GM12874 (cell line): ENCODE results near the gene HSD17B1.

Experiments
- TF ChIP-seq, protein P1 (sequence below): IDR thresholded peaks from 2 replicates; pipeline ENCODE4 v1.5.1; 2011; ENCODE audit warnings: low read depth, mild to moderate bottlenecking, control low read depth, low read length, moderate library complexity; ENCODE audit not compliant: insufficient read depth

The HSD17B1 gene

DNA sequence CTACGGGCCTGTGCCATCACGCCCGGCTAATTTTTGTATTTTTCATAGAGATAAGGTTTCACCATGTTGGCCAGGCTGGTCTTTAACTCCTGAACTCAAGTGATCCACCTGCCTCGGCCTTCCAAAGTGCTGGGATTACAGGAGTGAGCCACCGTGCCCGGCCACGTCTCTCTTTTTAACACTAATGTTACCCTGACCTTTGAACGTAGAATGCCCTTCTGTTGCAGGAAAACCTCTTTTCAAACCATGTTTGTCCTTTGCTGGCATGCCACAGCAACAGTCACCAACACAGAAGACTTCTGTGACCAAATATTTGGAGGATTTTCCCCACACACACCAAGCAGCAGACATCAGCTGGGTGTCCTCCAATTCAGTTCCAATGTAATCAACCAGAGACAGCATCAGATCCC lies 7.8 kb upstream of the HSD17B1 start:
- TF ChIP-seq, protein P1, sequence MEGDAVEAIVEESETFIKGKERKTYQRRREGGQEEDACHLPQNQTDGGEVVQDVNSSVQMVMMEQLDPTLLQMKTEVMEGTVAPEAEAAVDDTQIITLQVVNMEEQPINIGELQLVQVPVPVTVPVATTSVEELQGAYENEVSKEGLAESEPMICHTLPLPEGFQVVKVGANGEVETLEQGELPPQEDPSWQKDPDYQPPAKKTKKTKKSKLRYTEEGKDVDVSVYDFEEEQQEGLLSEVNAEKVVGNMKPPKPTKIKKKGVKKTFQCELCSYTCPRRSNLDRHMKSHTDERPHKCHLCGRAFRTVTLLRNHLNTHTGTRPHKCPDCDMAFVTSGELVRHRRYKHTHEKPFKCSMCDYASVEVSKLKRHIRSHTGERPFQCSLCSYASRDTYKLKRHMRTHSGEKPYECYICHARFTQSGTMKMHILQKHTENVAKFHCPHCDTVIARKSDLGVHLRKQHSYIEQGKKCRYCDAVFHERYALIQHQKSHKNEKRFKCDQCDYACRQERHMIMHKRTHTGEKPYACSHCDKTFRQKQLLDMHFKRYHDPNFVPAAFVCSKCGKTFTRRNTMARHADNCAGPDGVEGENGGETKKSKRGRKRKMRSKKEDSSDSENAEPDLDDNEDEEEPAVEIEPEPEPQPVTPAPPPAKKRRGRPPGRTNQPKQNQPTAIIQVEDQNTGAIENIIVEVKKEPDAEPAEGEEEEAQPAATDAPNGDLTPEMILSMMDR: no peak

DNA sequence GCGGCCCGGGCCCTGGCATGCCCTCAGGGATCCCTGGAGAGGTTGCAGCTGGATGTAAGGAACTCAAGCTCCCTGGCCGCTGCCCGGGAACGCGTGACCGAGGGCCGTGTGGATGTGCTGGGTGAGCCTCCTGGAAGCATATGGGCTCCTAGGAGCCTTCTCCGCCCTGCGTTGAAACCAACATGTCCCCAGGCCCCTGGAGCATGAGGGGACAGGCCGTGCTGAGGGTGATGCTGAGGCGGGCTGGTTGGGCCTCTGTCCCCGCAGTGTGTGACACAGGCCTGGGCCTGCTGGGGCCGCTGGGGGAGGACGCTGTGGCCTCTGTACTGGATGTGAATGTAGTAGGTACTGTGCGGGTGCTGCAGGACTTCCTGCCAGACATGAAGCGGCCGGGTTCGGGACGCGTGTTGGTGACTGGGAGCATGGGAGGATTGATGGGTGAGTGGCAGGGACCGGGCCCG lies 5.7 kb upstream of the HSD17B1 start:
- TF ChIP-seq, protein P1: no peak

DNA sequence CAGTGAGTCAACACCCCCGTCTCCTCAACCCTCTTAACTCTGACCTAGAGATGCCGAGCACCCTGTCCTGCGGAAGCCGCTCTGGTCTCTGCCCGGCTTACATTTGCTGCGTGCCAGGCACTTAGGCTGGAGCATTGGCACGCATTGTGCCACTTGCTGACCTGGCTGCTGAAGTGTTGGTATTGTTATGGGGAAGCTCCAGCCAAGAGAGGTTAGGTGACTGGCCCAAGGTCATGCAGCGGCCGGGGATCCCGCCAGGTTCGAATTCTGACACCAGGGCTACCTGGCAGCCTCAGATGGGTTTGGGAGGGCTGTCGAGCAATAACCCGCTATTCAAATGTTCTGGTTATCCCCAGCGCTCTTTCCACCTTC lies 5.0 kb upstream of the HSD17B1 start:
- TF ChIP-seq, protein P1: no peak

DNA sequence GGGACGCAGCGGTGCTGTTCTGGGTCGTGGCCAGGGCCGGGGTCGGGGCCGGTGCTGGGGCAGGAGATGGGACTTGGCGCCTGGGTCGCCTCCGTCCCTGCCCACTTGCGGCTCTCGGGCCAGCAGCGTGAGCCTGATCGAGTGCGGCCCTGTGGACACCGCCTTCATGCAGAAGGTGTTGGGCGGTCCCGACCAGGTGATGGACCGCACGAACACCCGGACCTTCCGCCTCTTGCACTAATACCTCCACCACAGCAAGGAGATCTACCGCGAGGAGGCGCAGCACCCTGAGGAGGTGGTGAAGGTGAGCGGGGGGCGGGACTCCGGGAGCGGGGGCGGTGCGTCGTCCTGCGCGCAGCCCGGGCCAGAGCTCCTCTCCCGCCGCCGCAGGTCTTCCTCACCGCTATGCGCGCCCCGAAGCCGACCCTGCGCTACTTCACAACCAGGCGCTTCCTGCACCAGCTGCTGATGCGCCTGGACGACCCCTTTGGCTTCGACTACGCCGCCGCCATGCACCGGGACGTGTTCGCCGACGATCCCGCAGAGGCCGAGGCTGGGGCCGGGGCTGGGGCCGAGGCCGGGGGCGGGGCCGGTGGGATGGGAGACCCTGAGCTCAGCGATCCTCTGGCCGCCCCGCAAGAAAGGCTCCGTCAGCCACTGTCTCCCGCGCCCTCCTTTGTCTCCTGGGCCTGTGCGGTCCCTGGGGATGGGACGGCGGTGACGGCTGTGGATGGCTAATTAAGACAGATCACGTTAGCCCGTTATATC lies 4.5 kb upstream of the HSD17B1 start:
- TF ChIP-seq, protein P1: 0 out of 2 replicates have a peak, but pooled peaks have one; percentile 39

DNA sequence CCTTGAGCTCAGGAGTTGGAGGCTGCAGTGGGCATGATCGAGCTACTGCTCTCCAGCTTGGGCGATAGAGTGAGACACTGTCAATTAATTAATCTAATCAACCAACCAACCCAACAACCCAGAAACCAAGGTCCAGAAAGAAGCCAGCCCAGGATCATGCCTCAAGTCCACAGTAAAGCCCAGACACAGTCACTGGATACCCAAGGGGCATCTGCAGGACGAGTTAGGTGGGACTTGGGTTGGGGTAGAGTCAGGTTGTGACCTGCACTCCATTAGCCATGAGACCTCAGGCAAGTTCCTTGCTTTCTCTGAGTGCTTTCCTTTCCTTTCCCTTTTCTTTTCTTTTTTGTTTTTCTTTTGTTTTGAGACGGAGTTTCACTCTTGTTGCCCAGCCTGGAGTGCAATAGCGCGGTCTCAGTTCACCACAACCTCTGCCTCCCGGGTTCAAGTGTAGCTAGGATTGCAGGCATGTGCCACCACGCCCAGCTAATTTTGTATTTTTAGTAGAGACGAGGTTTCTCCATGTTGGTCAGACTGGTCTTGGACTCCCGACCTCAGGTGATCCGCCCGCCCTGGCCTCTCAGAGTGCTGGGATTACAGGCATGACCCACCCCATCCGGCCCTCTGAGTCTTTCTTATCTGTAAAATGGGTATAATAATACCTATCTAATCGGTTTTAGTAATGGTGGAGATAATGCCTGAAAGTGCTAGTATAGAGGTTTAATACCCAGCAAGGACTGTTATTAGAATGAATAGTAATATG lies 3.5 kb upstream of the HSD17B1 start:
- TF ChIP-seq, protein P1: no peak

DNA sequence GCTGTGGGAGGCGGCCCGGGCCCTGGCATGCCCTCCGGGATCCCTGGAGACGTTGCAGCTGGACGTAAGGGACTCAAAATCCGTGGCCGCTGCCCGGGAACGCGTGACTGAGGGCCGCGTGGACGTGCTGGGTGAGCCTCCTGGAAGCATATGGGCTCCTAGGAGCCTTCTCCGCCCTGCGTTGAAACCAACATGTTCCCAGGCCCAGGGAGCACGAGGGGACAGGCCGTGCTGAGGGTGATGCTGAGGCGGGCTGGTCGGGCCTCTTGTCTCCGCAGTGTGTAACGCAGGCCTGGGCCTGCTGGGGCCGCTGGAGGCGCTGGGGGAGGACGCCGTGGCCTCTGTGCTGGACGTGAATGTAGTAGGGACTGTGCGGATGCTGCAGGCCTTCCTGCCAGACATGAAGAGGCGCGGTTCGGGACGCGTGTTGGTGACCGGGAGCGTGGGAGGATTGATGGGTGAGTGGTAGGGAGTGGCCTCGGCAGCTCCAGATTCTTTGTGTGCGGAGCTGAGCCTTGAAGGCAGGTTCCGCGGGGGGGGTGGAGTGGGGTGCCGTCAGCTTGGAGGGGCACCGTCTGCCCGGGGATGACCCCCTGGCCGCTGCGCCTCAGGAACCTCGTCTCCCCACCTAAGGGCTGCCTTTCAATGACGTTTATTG lies 567 bp downstream of the HSD17B1 start:
- TF ChIP-seq, protein P1: no peak

DNA sequence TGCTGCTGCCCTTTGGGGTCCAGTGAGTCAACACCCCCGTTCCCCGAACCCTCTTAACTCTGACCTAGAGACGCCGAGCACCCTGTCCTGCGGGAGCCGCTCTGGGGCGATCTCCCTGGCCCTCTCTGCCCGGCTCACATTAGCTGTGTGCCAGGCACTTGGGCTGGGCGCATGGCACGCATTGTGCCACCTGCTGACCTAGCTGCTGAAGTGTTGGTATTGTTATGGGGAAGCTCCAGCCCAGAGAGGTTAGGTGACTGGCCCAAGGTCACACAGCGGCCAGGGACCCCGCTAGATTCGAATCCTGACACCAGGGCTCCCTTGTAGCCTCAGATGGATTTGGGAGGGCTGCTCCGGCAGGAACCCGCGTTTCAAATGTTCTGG lies 1.1 kb downstream of the HSD17B1 start:
- TF ChIP-seq, protein P1: no peak
